Measurements from ENCODE around the gene GLIS2. TPM values are rescaled to one million over a fixed set of nuclear protein-coding genes. Genes with fewer than 3 reads are reported as not detected.

The GLIS2 gene
- total and polyA plus RNA-seq, 10 donors: 0.89 to 8.4 (median 3.3) TPM

- 45 to 73% (median 58%) methylated on average over 21 to 37 of the region's 37 CpGs for WGBS, 5 donors
- no peak for DNase-seq
- intact Hi-C loops (cut with DNase I; ENCODE audit: low total_unique reads): no loop called here
- Histone ChIP-seq H3K4me1 (peaks cover 27 to 83% (median 62%) of the 10 kb centered on the region in 6 donors), H3K9me3 (no peaks in the 10 kb centered on the region), H3K4me3 (peak overlapping the region in 1 of 8 donors; percentile 3), H3K36me3 (no peaks in the 10 kb centered on the region), H3K27me3 (replicated peaks in 1 of 7) (peaks cover 0 to 49% (median 20%) of the 10 kb centered on the region in 7 donors), H3K27ac (peak overlapping the region in 5 of 8 donors; percentile 10 to 86 (median 68))
- TF ChIP-seq POLR2A (IDR thresholded peaks at IDR 0.05) (no peak), CTCF (IDR thresholded peaks at IDR 0.05 in 8 of 11, conservative IDR thresholded peaks at IDR 0.05 in 3 of 11) (no peak), POLR2AphosphoS5 (IDR thresholded peaks at IDR 0.05) (peak in 2 of 3 donors; percentile 38 to 49)
Measured at GRCh38 chr16:4319454-4320421, 3.9 kb downstream of the GLIS2 start.

- peak overlapping the region in 5 of 8 donors; percentile 10 to 86 (median 31) for H3K27ac ChIP-seq
- intact Hi-C loops (cut with DNase I; ENCODE audit: low total_unique reads): no loop called here
- no peak for DNase-seq
- no peaks in the 10 kb centered on the region for H3K36me3 ChIP-seq
- H3K9me3 ChIP-seq: no peaks in the 10 kb centered on the region
- 56 to 84% (median 73%) methylated on average over 11 to 16 of the region's 16 CpGs for WGBS, 5 donors
- TF ChIP-seq CTCF (IDR thresholded peaks at IDR 0.05 in 8 of 11, conservative IDR thresholded peaks at IDR 0.05 in 3 of 11): no peak
- TF ChIP-seq POLR2A (IDR thresholded peaks at IDR 0.05): no peak
- TF ChIP-seq POLR2AphosphoS5 (IDR thresholded peaks at IDR 0.05): no peak
- peaks cover 22 to 83% (median 63%) of the 10 kb centered on the region in 6 donors for H3K4me1 ChIP-seq
- H3K27me3 ChIP-seq (replicated peaks in 1 of 7): peaks cover 0 to 40% (median 11%) of the 10 kb centered on the region in 7 donors
- H3K4me3 ChIP-seq: no peak overlapping the region
Measured at GRCh38 chr16:4320571-4321137, 4.8 kb downstream of the GLIS2 start.

- H3K36me3 ChIP-seq: no peaks in the 10 kb centered on the region
- intact Hi-C loops (cut with DNase I; ENCODE audit: low total_unique reads): no loop called here
- no peaks in the 10 kb centered on the region for H3K9me3 ChIP-seq
- DNase-seq: no peak
- H3K4me3 ChIP-seq: no peak overlapping the region
- peak overlapping the region in 3 of 8 donors; percentile 13 to 86 (median 42) for H3K27ac ChIP-seq
- 81 to 94% (median 91%) methylated on average over 13 to 19 of the region's 19 CpGs for WGBS, 5 donors
- no peak for TF ChIP-seq POLR2A (IDR thresholded peaks at IDR 0.05)
- no peak for TF ChIP-seq POLR2AphosphoS5 (IDR thresholded peaks at IDR 0.05)
- TF ChIP-seq CTCF (IDR thresholded peaks at IDR 0.05 in 8 of 11, conservative IDR thresholded peaks at IDR 0.05 in 3 of 11): no peak
- H3K4me1 ChIP-seq: peaks cover 21 to 86% (median 64%) of the 10 kb centered on the region in 6 donors
- H3K27me3 ChIP-seq (replicated peaks in 1 of 7): peaks cover 0 to 32% (median 7%) of the 10 kb centered on the region in 7 donors
Measured at GRCh38 chr16:4321286-4322120, 5.6 kb downstream of the GLIS2 start.
